VCaP (cell line): ENCODE data around the gene PRKCE.

Experiments
- H3K27ac ChIP-seq: fragments of 450-650 bp; 2 replicates; pipeline ENCODE4 v1.5.1; 2017
- CTCF ChIP-seq: fragments of 450-650 bp; conservative IDR thresholded peaks from 2 replicates; pipeline ENCODE4 v1.5.1; 2017; ENCODE audit warnings: mild to moderate bottlenecking, moderate library complexity

PRKCE gene

GRCh38 chr2:45681675-45682074 lies 30.2 kb downstream of the PRKCE start:
- no peak overlapping the region for H3K27ac ChIP-seq
- TF ChIP-seq CTCF: no peak

- no peak overlapping the region for H3K27ac ChIP-seq
- TF ChIP-seq CTCF: no peak
These were observed 31.8 kb downstream of the PRKCE start for GRCh38 chr2:45683292-45683691.

- TF ChIP-seq CTCF: no peak
- no peak overlapping the region for H3K27ac ChIP-seq
These were observed 33.3 kb downstream of the PRKCE start for GRCh38 chr2:45684756-45685155.

GRCh38 chr2:45685260-45685659 lies 33.8 kb downstream of the PRKCE start:
- no peak for TF ChIP-seq CTCF
- H3K27ac ChIP-seq: no peak overlapping the region

- no peak for TF ChIP-seq CTCF
- H3K27ac ChIP-seq: peak overlapping the region; percentile 66
These were observed 36.5 kb downstream of the PRKCE start for GRCh38 chr2:45687964-45688363.

GRCh38 chr2:45688479-45689298 lies 37.2 kb downstream of the PRKCE start:
- TF ChIP-seq CTCF: no peak
- peak overlapping the region; percentile 66 for H3K27ac ChIP-seq

- no peak for TF ChIP-seq CTCF
- no peak overlapping the region for H3K27ac ChIP-seq
These were observed 38.8 kb downstream of the PRKCE start for GRCh38 chr2:45690231-45690630.
